Measurements from ENCODE around the gene WDR72.

The WDR72 gene

GRCh38 chr15:53565721-53566120, 193.7 kb downstream of the WDR72 start:
- no peak for TF ChIP-seq MYC (IDR thresholded peaks at IDR 0.05; ENCODE audit: low read depth, low read length)
- TF ChIP-seq CTCF (IDR thresholded peaks at IDR 0.05; ENCODE audit: low read depth, low read length): no peak
- TF ChIP-seq MAX (IDR thresholded peaks at IDR 0.05; ENCODE audit: low read depth, low read length): no peak
- TF ChIP-seq POLR2A (IDR thresholded peaks at IDR 0.05; ENCODE audit: extremely low read depth, insufficient read length): no peak
- DNase-seq (ENCODE audit: low read depth): no peak
- no peak overlapping the region for H3K4me3 ChIP-seq (ENCODE audit: low read depth, low read length)

GRCh38 chr15:53564647-53565046, 194.8 kb downstream of the WDR72 start:
- no peak overlapping the region for H3K4me3 ChIP-seq (ENCODE audit: low read depth, low read length)
- no peak for TF ChIP-seq MYC (IDR thresholded peaks at IDR 0.05; ENCODE audit: low read depth, low read length)
- TF ChIP-seq MAX (IDR thresholded peaks at IDR 0.05; ENCODE audit: low read depth, low read length): no peak
- no peak for TF ChIP-seq POLR2A (IDR thresholded peaks at IDR 0.05; ENCODE audit: extremely low read depth, insufficient read length)
- no peak for DNase-seq (ENCODE audit: low read depth)

GRCh38 chr15:53563627-53564026, 195.8 kb downstream of the WDR72 start:
- no peak overlapping the region for H3K4me3 ChIP-seq (ENCODE audit: low read depth, low read length)
- no peak for TF ChIP-seq POLR2A (IDR thresholded peaks at IDR 0.05; ENCODE audit: extremely low read depth, insufficient read length)
- TF ChIP-seq CTCF (IDR thresholded peaks at IDR 0.05; ENCODE audit: low read depth, low read length): no peak
- no peak for TF ChIP-seq MYC (IDR thresholded peaks at IDR 0.05; ENCODE audit: low read depth, low read length)
- no peak for TF ChIP-seq MAX (IDR thresholded peaks at IDR 0.05; ENCODE audit: low read depth, low read length)
- no peak for DNase-seq (ENCODE audit: low read depth)

GRCh38 chr15:53559364-53560277, 199.8 kb downstream of the WDR72 start:
- DNase-seq (ENCODE audit: low read depth): no peak
- H3K4me3 ChIP-seq (ENCODE audit: low read depth, low read length): no peak overlapping the region
- TF ChIP-seq CTCF (IDR thresholded peaks at IDR 0.05; ENCODE audit: low read depth, low read length) (no peak), MAX (IDR thresholded peaks at IDR 0.05; ENCODE audit: low read depth, low read length) (no peak), MYC (IDR thresholded peaks at IDR 0.05; ENCODE audit: low read depth, low read length) (no peak), POLR2A (IDR thresholded peaks at IDR 0.05; ENCODE audit: extremely low read depth, insufficient read length) (no peak)

GRCh38 chr15:53558384-53558783, 201.1 kb downstream of the WDR72 start:
- DNase-seq (ENCODE audit: low read depth): no peak
- TF ChIP-seq MYC (IDR thresholded peaks at IDR 0.05; ENCODE audit: low read depth, low read length) (no peak), CTCF (IDR thresholded peaks at IDR 0.05; ENCODE audit: low read depth, low read length) (no peak), POLR2A (IDR thresholded peaks at IDR 0.05; ENCODE audit: extremely low read depth, insufficient read length) (no peak), MAX (IDR thresholded peaks at IDR 0.05; ENCODE audit: low read depth, low read length) (no peak)
- H3K4me3 ChIP-seq (ENCODE audit: low read depth, low read length): no peak overlapping the region

- no peak overlapping the region for H3K4me3 ChIP-seq (ENCODE audit: low read depth, low read length)
These were observed 204.2 kb downstream of the WDR72 start for GRCh38 chr15:53555226-53555625.

More at GRCh38 chr15:53555226-53555625, 204.2 kb downstream of the WDR72 start:
- TF ChIP-seq CTCF (IDR thresholded peaks at IDR 0.05; ENCODE audit: low read depth, low read length) (no peak), MYC (IDR thresholded peaks at IDR 0.05; ENCODE audit: low read depth, low read length) (no peak), POLR2A (IDR thresholded peaks at IDR 0.05; ENCODE audit: extremely low read depth, insufficient read length) (no peak), MAX (IDR thresholded peaks at IDR 0.05; ENCODE audit: low read depth, low read length) (no peak)
- DNase-seq (ENCODE audit: low read depth): no peak

Data from NB4 (cell line).